Inflammatory macrophage treated with lipopolysaccharide for 4 hours (primary cell): ENCODE measurements around the gene RFC5.
"Not testable (repeated sequence)": the region's sequence is repeated elsewhere in the genome, so short reads cannot be mapped to it uniquely, and the experiment has no call there.

Source experiments
- DNase-seq: peaks from one replicate; pipeline ENCODE4 v3.0.0-alpha.2; 2020

The RFC5 gene

DNA sequence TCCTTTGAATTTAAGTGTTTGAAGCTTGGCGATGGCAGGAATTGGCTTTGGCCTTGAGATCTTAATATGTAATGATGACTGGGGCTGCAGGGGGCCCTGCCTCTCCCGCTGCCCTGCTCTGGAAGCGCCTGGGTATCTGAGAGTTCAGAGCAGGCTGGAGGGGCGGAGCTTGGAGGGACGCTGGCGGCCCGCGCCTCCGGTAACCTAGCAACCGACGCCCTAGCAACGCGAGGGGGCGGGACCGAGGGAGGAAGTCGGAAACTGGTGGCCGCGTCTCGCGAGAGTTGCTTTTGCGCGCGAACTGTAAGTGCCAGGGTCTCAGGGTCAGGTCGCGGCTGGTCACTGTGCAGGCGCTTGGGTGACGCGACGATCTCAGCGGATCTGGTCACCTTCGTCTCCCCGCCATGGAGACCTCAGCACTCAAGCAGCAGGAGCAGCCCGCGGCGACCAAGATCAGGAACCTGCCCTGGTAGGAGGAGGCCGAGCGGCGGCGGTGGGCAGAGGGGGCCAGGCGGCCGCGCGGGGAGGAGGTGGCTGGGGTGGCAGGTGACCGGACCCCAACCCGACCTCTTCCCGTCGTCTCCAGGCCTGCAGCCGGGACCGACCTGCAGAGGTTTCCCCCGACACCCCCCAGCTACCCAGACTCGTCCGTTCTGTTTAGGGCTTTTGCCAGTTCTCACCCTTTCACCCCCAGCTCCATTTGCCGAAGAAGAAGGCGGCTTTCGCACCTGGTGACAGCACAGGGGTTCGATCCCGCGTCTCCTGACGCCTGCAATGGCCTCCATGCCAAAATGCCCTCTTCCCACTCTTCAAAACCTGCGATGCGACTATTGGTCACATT is at the start of gene RFC5:
TSS of gene RFC5 (plus strand) at position 280 of the 841 bp plus-strand sequence. CDS start at position 405, 125 bp downstream.
- peak; percentile 98 for DNase-seq

DNA sequence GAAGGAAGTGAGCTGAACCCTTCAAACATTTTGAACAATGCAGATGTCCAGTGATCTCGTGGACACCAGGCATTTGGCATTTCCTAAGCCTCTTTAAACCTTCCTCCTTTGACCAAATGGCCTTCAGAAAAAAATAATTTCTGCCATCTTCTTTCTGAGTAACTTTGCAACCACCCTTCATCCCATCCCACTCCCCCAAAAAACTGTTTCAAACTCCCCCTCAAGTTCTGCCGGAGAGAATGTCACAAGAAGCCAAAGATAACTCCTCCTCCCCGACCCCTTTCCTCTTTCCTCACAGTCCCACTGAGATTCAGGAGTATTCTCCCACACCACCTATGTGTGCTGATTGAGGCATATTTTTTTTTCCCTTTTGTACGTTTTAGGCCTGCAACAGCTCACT is 49.5 kb upstream of the RFC5 start:
- no peak for DNase-seq

- DNase-seq = no peak
These were observed 49.0 kb upstream of the RFC5 start for GRCh38 chr12:117967512-117967911.

DNA sequence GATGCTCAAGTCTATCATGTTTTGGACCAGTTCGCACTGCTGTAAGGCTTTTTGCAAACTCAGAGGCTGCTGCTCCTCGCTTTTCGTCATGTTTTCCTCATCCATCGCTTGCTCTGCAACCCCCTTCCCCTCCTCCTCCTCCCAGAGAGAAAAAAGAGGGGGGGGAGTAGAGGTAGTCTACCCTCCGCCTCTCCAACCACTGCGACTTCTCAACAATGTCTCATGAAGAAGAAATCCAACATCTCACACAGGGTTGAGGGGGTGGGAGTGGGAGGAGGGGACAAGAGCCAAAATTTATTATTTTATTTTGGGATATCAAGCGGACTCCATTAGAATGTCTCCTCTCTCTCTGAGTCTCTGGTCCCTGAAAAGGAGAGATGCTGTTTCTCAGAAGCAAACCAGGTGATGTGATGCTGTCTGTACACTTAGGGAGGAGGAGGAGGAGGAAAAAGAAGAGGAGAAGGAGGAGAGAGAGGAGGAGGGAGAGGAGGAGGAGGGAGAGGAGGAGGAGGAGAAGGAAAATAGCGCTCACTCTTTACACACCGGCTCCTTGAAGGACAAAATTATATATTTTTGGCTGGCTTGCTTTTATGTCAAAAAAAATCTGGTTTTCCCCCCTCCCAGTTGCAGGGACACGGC is 48.2 kb upstream of the RFC5 start:
- no peak for DNase-seq

- no peak for DNase-seq
These were observed 47.5 kb upstream of the RFC5 start, which contains the start of gene KSR2 for GRCh38 chr12:117968826-117969659. Gene KSR2 (minus strand): TSS chr12:117968990. CDS start chr12:117968255, 735 bp downstream.

- DNase-seq = no peak
These were observed 46.2 kb upstream of the RFC5 start for GRCh38 chr12:117970334-117970733.

DNA sequence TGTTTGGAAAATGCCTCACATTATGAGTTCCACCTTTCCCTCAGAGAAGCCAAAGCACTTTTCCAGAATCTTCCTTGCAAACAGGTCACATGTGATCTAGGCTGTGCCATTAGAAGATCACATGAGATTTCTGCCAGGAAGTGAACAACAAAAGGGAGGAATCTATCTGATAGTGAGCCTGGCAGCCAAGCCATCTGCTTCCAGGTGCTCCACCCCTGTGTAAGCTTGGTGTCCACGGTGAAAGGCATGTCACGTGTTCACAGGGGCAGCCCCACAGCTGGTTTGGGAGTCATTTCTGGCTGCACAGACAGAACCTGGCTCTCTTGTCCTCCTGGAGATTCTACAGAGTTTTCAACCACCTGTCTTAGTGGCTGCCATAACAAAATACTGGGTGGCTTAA is 44.2 kb upstream of the RFC5 start:
- DNase-seq = no peak

GRCh38 chr12:117975006-117975405 is 41.5 kb upstream of the RFC5 start:
- no peak for DNase-seq

DNA sequence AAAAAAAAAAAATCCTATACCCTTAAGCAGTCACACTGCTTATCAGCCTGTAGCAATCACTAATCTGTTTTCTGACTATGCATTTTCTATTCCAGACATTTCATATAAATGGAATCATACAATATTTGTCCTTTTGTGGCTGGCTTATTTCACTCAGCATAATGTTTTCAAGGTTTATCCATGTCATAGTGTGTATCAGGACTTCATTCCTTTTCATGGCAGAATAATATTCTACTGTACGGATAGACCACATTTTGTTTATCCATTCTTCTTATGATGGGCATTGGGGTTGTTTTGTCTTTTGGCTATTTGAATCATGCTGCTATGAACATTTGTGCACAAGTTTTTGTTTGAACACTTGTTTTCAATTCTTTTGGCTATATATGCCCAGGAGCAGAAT is 39.1 kb upstream of the RFC5 start:
- no peak for DNase-seq

- no peak for DNase-seq
These were observed 35.9 kb upstream of the RFC5 start for GRCh38 chr12:117980616-117981015.

DNA sequence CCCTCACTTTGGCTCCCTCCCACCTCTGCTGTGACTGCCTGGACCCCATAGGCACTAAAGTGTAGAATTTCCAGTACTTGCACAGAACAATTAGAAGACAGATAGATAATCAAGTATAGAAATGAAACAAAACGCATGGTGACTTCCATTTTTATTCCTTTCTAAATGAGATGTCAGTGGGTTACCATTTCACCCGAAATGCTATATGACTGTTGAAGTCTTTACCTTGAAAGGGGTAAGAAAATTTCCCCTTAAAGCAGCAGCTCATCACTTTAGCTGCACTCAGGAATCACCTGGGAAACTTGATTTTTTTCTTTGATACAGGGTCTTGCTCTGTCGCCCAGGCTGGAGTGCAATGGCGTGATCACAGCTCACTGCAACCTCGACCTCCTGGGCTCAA is 35.2 kb upstream of the RFC5 start:
- no peak for DNase-seq

- no peak for DNase-seq
These were observed 31.3 kb upstream of the RFC5 start for GRCh38 chr12:117985182-117985581.

GRCh38 chr12:117986705-117987469 is 29.6 kb upstream of the RFC5 start:
- DNase-seq = peak; percentile 27

GRCh38 chr12:117994551-117995438 is 21.7 kb upstream of the RFC5 start:
- no peak for DNase-seq

GRCh38 chr12:117998719-117999118 is 17.8 kb upstream of the RFC5 start:
- DNase-seq = no peak

DNA sequence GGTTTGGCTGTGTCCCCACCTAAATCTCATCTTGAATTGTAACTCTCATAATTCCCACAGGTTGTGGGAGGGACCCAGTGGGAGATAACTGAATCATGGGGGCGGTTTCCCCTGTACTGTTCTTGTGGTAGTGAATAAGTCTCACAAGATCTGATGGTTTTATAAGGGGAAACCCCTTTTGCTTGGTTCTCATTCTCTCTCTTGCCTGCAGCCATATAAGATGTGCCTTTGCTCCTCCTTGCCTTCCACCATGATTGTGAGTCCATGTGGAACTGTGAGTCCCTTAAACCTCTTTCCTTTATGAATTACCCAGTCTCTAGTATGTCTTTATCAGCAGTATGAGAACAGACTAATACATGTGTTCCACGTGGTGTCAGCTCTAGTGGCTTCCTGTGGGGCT is 16.7 kb upstream of the RFC5 start:
- DNase-seq = not testable (repeated sequence)

- no peak for DNase-seq
These were observed 5.6 kb upstream of the RFC5 start for GRCh38 chr12:118010903-118011302.

DNA sequence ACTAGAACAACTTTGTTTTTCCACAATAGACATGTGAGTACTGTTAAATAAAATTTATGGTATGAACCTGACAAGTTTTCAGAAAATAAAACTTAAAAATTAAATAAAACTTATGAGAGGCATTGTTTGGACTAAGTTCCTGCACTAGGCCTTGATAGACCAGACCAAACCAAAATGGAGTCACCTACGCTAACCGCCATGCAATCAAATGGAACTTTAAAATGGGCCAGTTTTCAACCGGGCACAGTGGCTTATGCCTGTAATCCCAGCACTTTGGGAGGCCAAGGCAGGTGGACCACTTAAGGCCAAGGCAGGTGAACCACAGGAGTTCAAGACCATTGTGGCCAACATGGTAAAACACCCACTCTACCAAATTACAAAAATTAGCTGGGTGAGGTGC is 5.1 kb upstream of the RFC5 start:
- DNase-seq = no peak

DNA sequence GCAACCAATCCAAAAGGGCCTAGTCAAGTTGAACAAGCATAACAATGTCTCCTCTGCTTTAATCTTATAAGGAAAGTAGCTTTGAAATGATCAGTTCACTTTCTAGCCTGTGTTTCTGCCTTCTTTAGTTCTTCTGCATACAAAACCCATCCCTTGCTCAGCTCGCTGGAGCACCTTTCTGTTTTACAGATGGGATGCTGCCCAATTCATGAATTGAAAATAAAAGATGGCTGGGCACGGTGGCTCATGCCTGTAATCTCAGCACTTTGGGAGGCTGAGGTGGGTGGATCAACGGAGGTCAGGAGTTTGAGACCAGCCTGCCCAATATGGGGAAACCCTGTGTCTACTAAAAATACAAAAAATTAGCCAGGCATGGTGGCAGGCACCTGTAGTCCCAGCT is 4.5 kb upstream of the RFC5 start:
- DNase-seq = no peak

GRCh38 chr12:118013283-118013682 is 3.2 kb upstream of the RFC5 start:
- DNase-seq = no peak

DNA sequence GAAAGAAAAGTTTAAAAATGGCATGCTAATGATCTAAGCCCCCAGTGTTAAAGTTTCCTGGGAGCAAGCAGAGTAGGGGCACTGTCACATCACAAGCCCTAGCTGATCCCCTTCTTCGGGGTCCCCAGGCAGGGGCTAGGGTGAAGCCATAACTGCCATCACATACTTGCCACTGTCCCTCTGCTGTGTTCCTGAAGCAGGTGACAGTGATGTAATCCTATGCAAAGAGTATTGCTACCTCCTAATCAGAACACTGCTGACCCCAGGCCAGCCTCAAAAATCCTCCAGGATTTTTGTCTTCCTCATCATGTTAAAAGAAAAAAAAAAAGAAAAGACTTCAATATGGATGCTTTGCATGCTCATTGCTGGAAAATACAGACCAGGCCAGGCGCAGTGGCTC is 1.2 kb upstream of the RFC5 start:
- no peak for DNase-seq

DNA sequence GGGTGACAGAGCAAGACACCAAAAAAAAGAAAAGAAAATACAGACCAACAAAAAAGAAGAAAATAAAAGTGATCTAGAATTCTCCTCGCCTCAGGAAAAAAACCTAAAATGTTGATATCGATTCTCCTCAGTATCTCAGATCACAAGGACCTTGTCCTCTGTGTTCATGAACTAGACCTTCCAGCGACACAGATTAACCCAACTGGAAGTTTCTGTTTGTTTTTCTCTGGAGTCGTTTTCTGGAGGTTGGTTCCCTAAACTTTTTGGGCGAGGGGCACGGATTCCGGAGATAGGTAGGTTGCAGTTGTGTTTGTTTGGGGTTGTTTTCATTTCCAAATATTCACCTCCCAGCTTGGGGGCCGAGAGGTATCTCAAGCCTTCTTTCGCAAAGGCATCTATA is 559 bp upstream of the RFC5 start:
- DNase-seq = no peak
